ENCODE data around the gene KMT5C. TPM values are rescaled to one million over a fixed set of nuclear protein-coding genes. Genes with fewer than 3 reads are reported as not detected.

Gene KMT5C
- total RNA-seq, 1 experiment from 2014 or later = 54.5 TPM

GRCh38 chr19:55362990-55363716 is 23.5 kb downstream of the KMT5C start, which contains the start of gene GARIN5B:
TSS of gene GARIN5B (minus strand) at chr19:55363260. CDS start at chr19:55363066, 194 bp downstream.
- no peaks in the 10 kb centered on the region for H3K36me3 Mint-ChIP-seq (ENCODE audit: insufficient read depth in 1 of 3, low read depth in 3 of 3)
- no peaks in the 10 kb centered on the region for H3K23me2 ChIP-seq (ENCODE audit: insufficient read length, low read depth, low read length, poor library complexity, severe bottlenecking)

More at GRCh38 chr19:55362990-55363716, 23.5 kb downstream of the KMT5C start, which contains the start of gene GARIN5B:
- Histone ChIP-seq H3K18ac (ENCODE audit: insufficient read length, low read depth, low read length) (peak within 1 kb of the TSS; percentile 57), H2AFZ (ENCODE audit: low read length) (no peak within 1 kb of the TSS), H2BK120ac (ENCODE audit: low read depth, low read length, poor library complexity, severe bottlenecking) (no peak within 1 kb of the TSS), H3K27me3 (ENCODE audit: insufficient read depth, low read length) (no peaks in the 10 kb centered on the region; the same call in 1 of the 2 replicates), H3T11ph (ENCODE audit: low read length) (no peak within 1 kb of the TSS), H3K23ac (ENCODE audit: insufficient read length, low read depth, low read length) (no peak within 1 kb of the TSS), H4K20me1 (ENCODE audit: control insufficient read depth, insufficient read depth, insufficient read length) (no peaks in the 10 kb centered on the region), H3K4me1 (ENCODE audit: insufficient read depth, low read length) (no peaks in the 10 kb centered on the region), H2BK15ac (ENCODE audit: low read depth, low read length) (no peak within 1 kb of the TSS), H3K79me1 (ENCODE audit: insufficient read depth, low read depth, low read length, poor library complexity, severe bottlenecking) (no peaks in the 10 kb centered on the region), H3K56ac (ENCODE audit: insufficient read length, low read depth, low read length) (no peak within 1 kb of the TSS), H3K9ac (ENCODE audit: extremely low read depth, insufficient read length, low read length) (no peak within 1 kb of the TSS), H4K8ac (replicated peaks; ENCODE audit: insufficient read length, low read depth, low read length) (no peak within 1 kb of the TSS), H3K4me2 (ENCODE audit: insufficient read depth, insufficient read length, low read length) (no peak within 1 kb of the TSS), H3K79me2 (ENCODE audit: insufficient read depth, low read length) (no peaks in the 10 kb centered on the region), H3K9me3 (ENCODE audit: control insufficient read depth, low read depth, low read length) (no peaks in the 10 kb centered on the region), H2BK12ac (ENCODE audit: insufficient read length, low read depth, low read length) (no peak within 1 kb of the TSS), H2AK5ac (ENCODE audit: insufficient read length, low read length) (no peak within 1 kb of the TSS), H4K91ac (ENCODE audit: insufficient read length, low read depth, low read length) (no peak within 1 kb of the TSS), H2BK20ac (ENCODE audit: low read depth, low read length, poor library complexity, severe bottlenecking) (no peak within 1 kb of the TSS), H3K14ac (ENCODE audit: insufficient read depth, low read length) (peak within 1 kb of the TSS; percentile 6; the same call in 1 of the 2 replicates), H2BK5ac (ENCODE audit: insufficient read length, low read length) (no peak within 1 kb of the TSS), H3K27ac (ENCODE audit: insufficient read length, low read depth, low read length) (no peak within 1 kb of the TSS), H3K4ac (ENCODE audit: low read depth, low read length) (no peak within 1 kb of the TSS), H4K5ac (ENCODE audit: insufficient read length, low read depth, low read length) (no peak within 1 kb of the TSS)
- DNase-seq = no peak
- WGBS (ENCODE audit: extremely low coverage, insufficient read length, low lambda C conversion rate) = no CpG with 5 or more reads among the region's 27 CpGs
- TF ChIP-seq CTCF (conservative IDR thresholded peaks at IDR 0.05) = no peak
- Mint-ChIP-seq H3K4me3 (peak within 1 kb of the TSS in 1 of 2 experiments; percentile 54; a peak in 2 of 5 replicates), H3K9me3 (no peaks in the 10 kb centered on the region), H3K27me3 (ENCODE audit: low read depth) (peaks cover 55% of the 10 kb centered on the region), H3K4me1 (peaks cover 12 to 26% of the 10 kb centered on the region in 2 experiments), H3K27ac (peak within 1 kb of the TSS in 1 of 3 experiments; percentile 35; a peak in 1 of 7 replicates)
